Esophagus muscularis mucosa (tissue), 3 donors: ENCODE data around the gene CLEC18A.
"Not testable (repeated sequence)": the region's sequence is repeated elsewhere in the genome, so short reads cannot be mapped to it uniquely, and the experiment has no call there.

Experiments
- CTCF ChIP-seq, 3 experiments: fragments of 200-600 bp in 2 of 3; fragments of 450-650 bp in 1 of 3; sonication (generic) in 2 of 3; IDR thresholded peaks; one replicate each; pipeline ENCODE4 v1.5.1; 2017 to 2019; ENCODE audit warnings: antibody characterized with exemption in 3 of 3, mild to moderate bottlenecking in 2 of 3, moderate library complexity in 1 of 3
- POLR2A ChIP-seq: fragments of 450-650 bp; IDR thresholded peaks from one replicate; pipeline ENCODE4 v1.6.1; 2017; ENCODE audit warnings: antibody characterized with exemption, moderate library complexity, mild to moderate bottlenecking, low read depth
- POLR2AphosphoS5 ChIP-seq, 2 donors: sonication (generic); formaldehyde crosslinking; IDR thresholded peaks; one replicate each; pipeline ENCODE4 v1.6.1; 2017; ENCODE audit warnings: antibody characterized with exemption in 2 of 2

GRCh38 chr16:69943241-69944036 lies 7.7 kb upstream of the CLEC18A start:
- not testable (repeated sequence) for TF ChIP-seq POLR2A; CTCF (IDR thresholded peaks at IDR 0.05); POLR2AphosphoS5 (IDR thresholded peaks at IDR 0.05)
